ENCODE measurements around the gene GABRB3.

Gene GABRB3

GRCh38 chr15:26624128-26624527 is 148.7 kb downstream of the GABRB3 start:
- no peak for DNase-seq

- no peak for DNase-seq
Observed at GRCh38 chr15:26623071-26623470, 149.8 kb downstream of the GABRB3 start.

DNA sequence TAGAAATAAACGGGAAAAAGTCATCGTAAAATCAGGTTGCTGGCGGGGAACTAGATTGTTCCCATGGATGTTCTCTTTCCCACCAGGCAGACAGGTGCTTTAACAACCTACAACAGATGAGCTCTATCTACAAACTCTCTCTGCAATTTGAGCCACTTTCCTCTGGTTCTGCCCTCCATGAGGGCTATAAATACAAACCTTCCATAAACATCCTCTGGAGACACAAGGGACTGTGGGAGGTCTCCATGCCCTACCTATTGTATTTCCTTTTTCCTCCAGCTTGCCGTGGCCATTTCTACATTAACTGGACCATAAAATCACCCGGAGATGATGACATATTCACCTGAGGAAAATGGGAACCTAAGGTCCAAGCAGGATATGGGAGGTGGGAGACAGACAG is 151.1 kb downstream of the GABRB3 start:
- no peak for DNase-seq

DNA sequence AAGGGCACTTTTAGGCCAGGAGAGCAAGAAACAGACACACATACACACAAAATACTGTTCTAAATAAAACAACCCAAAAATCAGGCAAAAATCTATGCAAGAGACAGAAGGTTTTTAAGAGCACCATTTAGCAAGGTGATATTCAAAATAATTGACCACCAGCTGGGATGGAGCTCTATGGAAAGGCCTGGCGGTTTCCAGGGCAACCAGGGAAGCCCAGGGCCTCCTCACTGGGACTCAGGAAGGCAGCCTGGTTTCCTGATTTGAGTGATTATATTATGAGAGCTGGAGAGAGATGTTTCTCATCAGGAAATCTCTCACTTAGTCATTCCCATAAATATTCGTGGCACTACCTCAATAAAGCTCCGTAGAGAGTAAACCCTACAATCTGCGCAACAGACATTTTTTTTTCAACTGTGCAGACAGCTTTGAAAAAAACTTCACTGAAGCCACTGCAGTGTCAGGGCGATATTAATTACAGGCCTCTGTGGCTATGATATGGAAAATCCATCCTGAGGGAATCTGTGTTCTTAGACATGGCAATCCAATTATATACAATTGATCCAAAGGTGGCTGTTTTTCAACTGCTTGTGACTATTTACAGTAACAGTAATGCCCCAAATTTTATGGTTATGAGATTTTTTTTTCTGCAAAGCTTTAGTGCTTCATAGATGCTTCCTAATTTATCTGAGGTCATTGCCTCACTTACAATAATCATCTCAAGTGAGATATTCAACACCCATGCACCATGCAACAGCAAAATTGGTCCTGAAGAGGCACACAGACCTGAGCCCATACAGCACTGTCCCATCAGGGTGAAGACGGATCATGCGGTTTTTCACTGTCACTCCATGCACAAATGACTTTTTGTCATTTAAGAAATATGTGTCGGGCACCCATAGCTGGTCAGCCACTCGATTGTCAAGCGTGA is 152.1 kb downstream of the GABRB3 start:
- no peak for DNase-seq

GRCh38 chr15:26615927-26616302 is 157.0 kb downstream of the GABRB3 start:
- DNase-seq: no peak

DNA sequence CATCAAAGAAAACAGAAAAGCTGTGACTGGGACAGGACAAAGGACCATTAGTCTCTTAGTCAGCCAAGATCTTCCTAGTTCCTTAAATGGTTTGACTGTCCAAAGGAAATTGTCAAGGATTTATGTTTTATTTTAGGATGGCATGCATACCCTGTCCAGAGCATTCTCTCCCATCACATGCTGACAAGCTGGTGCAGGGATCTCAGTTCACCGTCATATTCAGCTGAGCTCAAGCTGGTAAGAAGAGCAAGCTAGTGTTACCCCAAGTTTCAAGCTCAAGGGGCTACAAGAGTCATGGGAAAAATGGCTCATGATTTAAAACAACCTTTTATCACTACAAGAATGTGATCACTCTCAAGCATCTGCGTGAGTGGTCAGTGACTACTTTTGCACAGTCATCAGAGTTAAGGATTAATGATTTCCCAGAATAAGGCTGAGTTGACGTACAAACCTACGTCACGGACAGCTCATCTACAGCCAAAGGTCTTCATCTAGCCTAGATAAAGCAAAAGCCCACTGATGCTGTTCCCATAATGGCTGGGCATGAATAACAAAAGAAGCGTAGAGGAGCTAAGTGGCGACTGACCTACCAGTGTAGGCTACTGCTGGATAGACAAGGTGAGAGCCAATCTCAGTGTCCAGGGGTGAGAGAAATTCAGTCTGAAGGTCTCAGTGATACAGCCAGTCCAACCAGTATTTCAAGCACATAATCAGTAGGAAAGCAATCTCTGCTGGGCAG is 157.5 kb downstream of the GABRB3 start:
- no peak for DNase-seq

DNA sequence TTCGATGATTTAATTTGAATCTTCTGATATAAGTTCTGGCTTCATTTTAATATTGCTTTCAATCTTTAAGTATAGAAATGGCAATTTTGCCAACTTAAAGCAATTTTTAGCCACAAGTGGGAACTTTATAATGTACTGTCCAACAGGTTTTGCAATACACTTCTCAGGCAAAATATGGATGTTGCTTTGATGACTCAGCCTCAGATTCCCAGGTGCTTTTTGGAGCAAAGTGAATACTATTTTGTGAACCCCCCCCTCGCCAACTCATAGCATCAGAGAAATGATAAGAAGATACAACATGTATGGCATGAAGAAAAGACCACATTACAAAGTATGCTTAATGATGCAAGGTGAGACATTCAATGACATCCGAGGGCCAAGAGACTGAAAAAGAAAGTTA is 158.1 kb downstream of the GABRB3 start:
- DNase-seq: no peak

DNA sequence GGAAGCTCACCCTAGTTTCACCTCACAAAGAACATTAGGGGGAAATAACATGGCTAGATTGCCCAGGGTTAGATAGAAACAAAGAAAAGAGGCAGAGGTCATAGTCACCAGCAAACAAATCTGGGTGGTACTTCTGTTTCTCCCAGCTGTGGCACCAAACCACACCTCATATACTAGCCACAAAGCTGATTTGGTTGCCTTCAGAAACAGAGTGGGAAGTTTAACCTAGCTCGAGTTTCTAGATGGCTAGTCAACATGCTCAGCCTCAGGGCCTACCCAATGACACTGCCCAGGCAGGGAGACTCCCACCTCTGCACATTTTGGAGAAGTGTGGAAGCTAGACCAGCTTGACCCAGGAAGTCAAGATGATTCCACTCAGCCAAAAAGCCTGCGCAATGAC is 174.2 kb downstream of the GABRB3 start:
- no peak for DNase-seq

GRCh38 chr15:26595611-26596010 is 177.3 kb downstream of the GABRB3 start:
- no peak for DNase-seq

DNA sequence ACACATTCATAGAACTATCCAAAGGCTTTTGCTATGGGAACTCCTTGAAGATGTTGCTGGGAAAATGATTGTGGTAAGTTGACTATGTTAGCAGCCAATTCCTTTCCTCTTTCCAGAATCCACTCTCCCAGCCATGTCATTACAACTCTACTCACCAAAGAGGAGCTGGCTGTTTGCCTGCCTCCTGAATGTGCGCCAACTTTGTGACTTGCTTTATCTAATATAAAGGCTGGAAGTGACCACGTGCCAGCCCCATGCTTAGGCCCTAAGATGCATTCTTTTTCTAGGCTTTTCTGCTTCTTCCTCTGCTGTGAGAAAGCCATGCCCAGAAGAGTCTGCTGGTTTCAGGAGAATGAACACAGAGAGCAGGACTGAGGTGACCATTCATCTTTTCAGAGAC is 182.2 kb downstream of the GABRB3 start:
- no peak for DNase-seq

GRCh38 chr15:26582840-26583239 is 190.0 kb downstream of the GABRB3 start:
- no peak for DNase-seq

DNA sequence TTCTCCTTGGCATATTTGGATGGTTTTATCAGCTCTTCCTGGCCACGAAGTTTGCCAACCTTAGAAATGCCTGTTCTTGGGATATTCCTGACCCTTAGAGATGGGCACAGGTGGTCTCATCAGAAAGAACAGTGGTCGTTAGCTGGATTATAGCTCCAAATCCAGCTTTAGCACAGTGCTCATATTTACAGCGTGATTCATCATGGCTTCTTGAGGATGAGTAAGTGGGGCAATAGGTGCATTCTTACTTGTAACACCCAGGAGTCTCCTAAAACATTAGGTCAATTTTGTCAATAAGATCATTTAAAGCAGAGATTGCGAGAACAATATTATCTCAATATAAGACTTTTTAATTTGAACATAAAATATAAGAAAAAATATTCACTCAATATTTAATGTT is 191.9 kb downstream of the GABRB3 start:
- no peak for DNase-seq

- DNase-seq: no peak
Observed at GRCh38 chr15:26572602-26573350, 200.1 kb downstream of the GABRB3 start.

- DNase-seq: no peak
Observed at GRCh38 chr15:26571346-26571745, 201.5 kb downstream of the GABRB3 start.

GRCh38 chr15:26565542-26565941 is 207.3 kb downstream of the GABRB3 start:
- DNase-seq: no peak

GRCh38 chr15:26564361-26564760 is 208.5 kb downstream of the GABRB3 start:
- DNase-seq: no peak

GRCh38 chr15:26562336-26562735 is 210.5 kb downstream of the GABRB3 start:
- DNase-seq: no peak

GRCh38 chr15:26561896-26562295 is 211.0 kb downstream of the GABRB3 start:
- DNase-seq: no peak

DNA sequence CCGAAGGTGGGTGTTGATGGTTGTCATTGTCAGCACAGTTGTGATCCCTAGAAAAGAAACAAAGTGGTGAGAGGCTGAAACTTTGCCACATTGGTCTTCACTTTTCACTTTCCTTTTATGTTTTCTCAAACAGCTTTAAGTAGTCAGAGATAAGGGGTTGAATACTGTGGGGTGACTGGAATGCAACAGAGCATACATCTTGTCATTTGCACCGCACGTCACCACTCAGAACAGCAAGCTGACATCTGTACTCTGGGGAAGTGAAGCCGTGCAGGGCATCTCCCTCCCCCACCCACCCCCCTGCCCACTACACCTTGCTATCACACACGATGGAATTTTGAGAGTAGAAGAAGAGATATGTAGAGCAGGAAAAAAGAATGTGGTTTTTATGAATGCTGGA is 211.7 kb downstream of the GABRB3 start:
- no peak for DNase-seq

DNA sequence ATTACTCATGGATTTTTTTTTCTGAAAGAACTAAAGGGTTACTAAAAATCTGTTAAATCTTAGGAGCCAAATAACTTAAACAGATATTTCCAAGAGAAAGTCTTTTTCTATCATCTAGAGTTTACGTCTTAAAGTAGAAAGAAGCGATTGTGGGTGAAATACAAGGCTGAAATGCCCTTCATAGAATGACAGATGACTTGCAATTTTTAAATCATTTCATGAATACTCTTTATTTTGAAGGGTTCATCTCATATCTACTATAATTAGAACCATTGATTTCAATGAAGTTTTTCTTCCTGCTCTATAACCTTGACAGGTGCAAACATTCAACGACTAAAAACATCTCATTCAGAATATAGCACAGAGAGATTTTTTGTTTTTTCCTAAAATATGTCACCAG is 217.0 kb downstream of the GABRB3 start:
- no peak for DNase-seq

DNA sequence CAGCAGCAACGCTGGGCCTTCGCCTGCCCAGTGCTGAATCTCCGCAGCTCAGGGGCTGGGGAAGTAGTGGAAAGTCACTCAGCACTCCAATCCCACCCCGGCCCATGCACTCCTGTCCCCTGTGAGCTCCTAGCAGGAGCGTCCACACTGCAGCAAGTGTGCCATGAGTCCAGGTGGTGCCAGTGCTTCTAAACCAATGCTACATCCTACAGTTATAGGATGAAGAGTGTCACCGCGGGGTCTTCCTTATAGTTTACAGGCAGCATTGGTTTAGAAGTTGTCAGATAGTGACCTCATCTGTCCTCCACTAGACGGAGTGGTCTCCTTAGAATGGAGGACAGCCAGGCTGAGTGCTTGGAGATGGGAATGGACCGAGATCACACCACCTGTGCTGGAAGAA is 221.4 kb downstream of the GABRB3 start:
- DNase-seq: no peak

DNA sequence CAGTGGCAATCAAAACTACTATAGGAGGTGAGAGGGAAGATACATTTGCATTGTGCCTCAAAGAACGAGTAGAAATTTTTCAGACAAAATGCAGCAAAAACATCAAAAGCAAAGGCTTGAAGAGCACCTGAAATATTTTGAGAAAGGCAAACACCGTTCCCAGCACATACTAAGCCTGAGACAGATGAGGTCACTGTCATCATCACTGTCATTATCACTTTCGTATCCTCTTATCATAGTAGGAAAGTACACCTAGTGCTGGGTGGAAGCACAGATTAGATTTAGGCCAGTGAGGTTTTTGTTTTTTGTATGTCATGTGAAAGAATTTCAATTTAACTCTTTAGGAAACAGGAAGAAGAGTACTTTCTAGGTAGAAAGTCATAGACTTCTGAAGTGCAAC is 222.0 kb downstream of the GABRB3 start:
- DNase-seq: no peak

DNA sequence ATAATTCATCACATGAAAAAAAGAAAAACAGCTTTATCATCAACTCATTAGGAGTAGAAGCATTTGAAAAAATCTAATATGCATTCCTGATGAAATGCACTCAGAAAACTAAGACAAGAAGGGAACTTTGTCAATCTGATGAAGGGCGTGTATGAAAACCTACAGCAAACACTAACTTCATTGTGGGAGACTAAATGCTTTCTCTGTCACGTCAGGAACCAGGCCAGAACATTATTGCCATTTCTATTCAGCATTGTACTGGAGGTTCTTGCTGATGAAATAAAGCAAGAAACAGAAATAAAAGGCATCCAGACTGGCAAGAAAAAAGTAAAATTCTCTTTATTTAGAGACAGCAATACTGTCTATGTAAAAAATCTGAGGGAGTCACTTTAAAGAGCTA is 235.2 kb downstream of the GABRB3 start:
- DNase-seq: no peak

DNA sequence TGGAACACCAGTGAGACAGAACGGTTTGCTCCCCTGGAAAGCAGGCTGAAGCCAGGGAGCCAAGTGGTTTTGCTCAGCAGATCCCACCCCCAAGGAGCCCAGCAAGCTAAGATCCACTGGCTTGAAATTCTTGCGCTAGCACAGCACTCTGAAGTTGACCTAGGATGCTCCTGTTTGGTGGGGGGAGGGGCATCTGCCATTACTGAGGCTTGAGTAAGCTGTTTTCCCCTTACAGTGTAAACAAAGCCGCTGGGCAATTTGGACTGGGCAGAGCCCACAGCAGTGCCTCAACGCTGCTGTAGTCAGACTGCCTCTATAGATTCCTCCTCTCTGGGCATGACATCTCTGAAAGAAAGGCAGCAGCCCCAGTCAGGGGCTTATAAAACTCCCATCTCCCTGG is 241.4 kb downstream of the GABRB3 start:
- DNase-seq: no peak
